GM18861 (cell line): ENCODE results near the gene MLXIP.
"Not testable (repeated sequence)": the region's sequence is repeated elsewhere in the genome, so short reads cannot be mapped to it uniquely, and the experiment has no call there.

ENCODE experiments used
- ATAC-seq: cut with Tn5 transposase; IDR thresholded peaks from one replicate; pipeline ENCODE4 v1.9.1; 2021; ENCODE audit not compliant: unreplicated experiment

MLXIP gene, protein sequence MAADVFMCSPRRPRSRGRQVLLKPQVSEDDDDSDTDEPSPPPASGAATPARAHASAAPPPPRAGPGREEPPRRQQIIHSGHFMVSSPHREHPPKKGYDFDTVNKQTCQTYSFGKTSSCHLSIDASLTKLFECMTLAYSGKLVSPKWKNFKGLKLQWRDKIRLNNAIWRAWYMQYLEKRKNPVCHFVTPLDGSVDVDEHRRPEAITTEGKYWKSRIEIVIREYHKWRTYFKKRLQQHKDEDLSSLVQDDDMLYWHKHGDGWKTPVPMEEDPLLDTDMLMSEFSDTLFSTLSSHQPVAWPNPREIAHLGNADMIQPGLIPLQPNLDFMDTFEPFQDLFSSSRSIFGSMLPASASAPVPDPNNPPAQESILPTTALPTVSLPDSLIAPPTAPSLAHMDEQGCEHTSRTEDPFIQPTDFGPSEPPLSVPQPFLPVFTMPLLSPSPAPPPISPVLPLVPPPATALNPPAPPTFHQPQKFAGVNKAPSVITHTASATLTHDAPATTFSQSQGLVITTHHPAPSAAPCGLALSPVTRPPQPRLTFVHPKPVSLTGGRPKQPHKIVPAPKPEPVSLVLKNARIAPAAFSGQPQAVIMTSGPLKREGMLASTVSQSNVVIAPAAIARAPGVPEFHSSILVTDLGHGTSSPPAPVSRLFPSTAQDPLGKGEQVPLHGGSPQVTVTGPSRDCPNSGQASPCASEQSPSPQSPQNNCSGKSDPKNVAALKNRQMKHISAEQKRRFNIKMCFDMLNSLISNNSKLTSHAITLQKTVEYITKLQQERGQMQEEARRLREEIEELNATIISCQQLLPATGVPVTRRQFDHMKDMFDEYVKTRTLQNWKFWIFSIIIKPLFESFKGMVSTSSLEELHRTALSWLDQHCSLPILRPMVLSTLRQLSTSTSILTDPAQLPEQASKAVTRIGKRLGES

DNA sequence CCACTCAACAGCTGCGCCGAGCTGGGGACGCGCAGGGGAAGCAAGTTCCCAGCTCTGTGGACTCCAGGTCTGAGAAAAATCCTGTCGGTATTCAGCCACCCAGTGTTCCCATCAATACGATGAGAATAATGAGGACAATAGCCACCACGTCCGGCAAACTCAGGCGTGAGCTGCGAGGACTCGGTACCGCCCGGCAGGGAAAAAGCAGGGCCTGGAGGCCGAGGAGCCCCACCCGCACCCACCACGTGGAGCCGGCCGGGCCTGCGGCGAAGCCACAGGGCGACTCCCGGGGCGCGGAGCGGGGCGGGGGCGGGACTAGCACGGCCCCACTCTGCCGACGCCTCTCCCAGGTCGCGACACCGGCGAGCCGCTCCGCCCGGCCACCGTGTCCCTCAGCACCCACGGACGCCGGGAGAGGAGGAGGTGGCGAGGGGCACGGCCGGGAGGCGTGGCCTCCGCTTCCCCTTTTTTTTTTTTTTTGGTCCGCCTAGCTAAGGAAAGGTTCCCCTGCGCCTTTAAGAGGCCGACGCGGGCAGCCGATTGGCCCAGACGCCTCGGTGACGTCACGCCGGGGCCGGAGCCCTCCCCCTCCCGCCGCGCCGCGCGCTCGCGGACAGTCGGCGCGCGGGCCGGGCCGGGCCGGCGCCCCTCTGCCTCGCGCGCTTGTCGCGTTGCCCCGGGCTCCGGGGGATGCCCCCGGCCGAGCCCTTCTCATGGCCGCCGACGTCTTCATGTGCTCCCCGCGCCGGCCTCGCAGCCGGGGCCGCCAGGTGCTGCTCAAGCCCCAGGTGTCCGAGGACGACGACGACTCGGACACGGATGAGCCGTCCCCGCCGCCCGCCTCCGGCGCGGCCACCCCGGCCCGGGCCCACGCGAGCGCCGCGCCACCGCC, at the start of gene MLXIP:
Gene MLXIP, plus strand, starts transcription at position 616 of the 892 bp plus-strand sequence. Its CDS starts 98 bp downstream, at position 714.
- peak; percentile 70 for ATAC-seq

GRCh38 chr12:122028905-122029560, 49.5 kb upstream of the MLXIP start:
- ATAC-seq, result no peak

DNA sequence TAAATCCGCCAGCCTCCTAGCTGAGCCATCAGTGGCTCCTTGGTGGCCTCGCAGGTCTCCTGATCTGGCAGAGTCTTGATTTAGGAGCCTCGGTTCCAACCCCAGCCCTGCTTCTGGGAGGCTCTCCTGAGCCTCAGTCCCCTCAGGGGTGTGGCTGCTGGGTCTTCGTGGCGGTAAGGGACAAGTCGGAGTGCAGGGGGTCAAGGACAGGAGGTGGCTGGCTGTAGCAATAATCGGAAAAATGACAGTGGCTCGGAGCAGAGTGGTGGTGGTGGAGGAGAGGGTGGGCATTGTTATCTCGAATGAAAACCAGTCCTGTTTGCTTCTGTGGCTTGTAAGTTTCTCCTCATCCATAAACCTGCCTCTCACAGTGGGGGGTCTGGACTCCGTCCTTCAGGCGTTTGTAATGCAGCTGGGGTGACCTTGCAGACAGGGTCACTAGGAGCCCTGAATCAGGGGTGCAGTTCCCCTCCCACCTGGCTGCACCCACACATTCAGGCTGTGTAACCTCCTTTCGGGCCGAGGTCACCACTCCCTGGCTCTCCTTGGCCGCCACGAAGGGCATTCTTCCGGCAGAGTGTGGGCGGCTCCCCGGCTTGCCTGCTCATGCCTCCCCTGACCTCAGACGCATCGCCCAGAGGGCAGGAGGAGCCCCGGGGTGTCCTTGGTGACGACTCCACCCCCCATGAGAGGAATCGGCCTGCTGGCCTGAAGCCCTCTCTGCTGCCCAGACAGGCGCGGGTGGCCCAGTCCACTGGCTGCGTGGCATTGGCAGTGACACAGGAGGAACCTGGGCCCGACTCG, 48.7 kb upstream of the MLXIP start:
- no peak for ATAC-seq

GRCh38 chr12:122030424-122031035, 48.0 kb upstream of the MLXIP start:
- no peak for ATAC-seq

DNA sequence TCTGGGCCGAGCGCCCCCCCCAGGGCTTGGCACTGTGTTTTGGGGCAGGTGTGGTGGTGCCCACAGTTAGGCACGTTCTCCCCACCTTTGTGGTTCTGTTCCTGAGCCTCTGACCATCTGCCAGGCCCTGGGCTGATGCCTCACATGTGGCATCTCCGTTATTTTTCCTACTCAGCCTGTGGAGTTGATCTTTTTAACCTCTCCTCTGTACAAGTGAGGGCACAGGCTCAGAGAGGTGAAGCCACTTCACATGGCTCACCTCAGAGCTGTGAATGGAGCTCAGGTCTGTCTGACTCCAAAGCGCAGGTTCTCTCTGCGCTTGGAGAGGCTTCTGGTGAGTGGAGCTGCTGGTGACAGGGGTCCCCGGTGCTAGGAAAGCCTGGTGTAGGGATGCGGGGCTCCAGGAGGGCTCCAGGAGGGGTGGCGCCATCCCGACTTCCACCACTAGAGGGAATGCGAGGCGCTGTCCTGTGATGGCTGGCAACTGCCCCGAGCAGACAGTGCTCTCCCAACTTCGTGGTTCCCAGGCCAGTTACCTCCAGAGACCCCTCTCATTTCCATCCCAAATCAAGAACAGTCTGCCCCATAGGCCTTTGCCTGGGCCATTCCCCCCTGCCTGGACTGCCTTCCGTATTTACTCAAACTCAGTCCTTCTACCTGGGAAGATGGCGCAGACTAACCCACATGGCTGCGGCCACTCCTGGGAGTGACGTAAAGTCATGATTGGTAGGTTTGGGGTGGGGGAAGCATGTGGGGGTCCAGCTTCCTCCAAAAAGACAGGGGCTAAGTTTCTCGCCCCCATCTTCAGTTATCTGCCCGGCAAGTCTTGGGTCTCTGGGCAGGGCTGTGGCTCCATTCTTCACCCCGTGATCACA, 47.0 kb upstream of the MLXIP start:
- ATAC-seq, result no peak

- ATAC-seq, result no peak
Measured at GRCh38 chr12:122032580-122032979, 46.0 kb upstream of the MLXIP start.

DNA sequence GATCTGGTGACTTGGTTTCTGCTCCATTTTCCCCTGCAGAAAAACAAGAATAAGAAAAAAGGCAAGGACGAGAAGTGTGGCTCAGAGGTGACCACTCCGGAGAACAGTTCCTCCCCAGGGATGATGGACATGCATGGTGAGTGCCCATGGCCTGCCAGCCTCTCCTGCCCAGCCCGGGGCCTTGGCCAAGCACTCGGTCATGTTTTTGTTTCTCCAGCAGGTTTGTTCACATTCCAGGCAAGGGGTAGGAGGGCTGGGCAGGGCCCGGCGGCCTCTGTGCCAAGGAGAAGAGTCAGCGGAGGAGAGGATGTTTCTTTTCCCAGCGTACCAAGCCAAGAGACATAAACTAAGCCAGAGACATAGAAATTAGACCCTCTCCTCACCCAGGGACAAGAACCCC, 43.3 kb upstream of the MLXIP start:
- ATAC-seq, result no peak

- ATAC-seq, result no peak
Measured at GRCh38 chr12:122036153-122036552, 42.4 kb upstream of the MLXIP start.

- peak; percentile 67 for ATAC-seq
Measured at GRCh38 chr12:122040579-122041386, 37.8 kb upstream of the MLXIP start.

DNA sequence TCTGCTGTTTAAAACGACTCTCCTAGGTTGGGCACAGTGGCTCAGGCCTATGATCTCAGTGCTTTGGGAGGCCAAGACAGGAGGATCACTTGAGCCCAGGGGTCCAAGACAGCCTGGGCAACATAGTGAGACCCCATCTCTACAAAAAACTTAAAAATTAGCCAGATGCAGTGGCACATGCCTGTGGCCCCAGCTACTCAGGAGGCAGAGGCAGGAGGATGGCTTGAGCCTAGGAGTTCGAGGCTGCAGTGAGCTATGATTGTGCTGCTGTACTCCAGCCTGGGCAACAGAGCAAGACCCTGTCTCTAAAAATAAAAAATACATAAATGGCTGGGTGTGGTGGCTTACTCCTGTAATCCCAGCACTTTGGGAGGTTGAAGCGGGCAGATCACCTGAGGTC, 37.1 kb upstream of the MLXIP start:
- not testable (repeated sequence) for ATAC-seq

GRCh38 chr12:122042910-122043309, 35.6 kb upstream of the MLXIP start:
- no peak for ATAC-seq

GRCh38 chr12:122043476-122043875, 35.1 kb upstream of the MLXIP start:
- no peak for ATAC-seq

DNA sequence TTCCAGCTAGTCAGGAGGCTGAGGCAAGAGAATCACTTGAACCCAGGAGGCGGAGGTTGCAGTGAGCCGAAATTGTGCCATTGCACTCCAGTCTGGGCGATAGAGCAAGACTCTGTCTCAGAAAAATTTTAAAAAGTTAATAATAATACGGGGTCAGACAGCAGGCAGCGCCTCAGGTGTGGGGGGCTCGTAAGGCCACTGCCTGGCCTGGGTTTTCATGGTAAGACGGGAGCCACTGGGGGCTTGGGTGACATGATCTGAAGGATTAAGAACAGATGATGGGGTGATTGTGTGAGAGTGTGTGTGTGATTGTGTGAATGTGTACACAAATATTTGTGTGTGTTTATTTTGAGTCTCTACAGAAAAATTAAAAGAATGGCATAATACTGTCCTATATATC, 33.3 kb upstream of the MLXIP start:
- ATAC-seq, result no peak

- ATAC-seq, result no peak
Measured at GRCh38 chr12:122046145-122046544, 32.4 kb upstream of the MLXIP start.

DNA sequence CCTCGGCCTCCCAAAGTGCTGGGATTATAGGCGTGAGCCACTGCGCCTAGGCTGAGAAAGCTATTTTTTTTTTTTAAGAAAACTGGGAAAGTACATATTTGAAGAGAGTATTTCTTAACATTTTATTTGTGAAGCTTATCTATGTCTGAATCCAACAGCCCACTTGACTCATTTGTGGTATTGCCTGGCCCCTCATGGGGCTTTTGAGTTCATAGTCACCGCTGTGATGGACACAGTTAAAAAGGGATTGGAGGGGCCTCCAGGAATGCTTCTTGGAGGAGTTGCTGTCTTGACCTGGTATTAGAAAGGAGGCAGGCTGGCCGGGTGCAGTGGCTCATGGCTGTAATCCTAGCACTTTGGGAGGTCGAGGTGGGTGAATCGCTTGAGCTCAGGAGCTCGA, 30.4 kb upstream of the MLXIP start:
- no peak for ATAC-seq

DNA sequence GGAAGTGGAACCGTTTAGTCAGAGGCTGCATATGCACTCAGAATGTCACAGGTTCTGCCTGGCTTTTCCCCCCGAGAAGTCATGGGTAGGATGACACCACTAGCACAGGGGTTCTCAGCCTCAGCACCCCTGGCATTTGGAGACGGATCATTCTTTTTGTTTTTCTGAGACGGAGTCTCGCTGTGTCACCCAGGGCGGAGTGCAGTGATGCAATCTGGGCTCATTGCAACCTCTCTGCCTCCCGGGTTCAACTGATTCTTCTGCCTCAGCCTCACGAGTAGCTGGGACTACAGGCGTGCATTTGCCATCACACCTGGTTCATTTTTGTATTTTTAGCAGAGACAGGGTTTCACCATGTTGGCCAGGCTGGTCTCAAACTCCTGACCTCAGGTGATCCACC, 28.7 kb upstream of the MLXIP start:
- ATAC-seq, result no peak

DNA sequence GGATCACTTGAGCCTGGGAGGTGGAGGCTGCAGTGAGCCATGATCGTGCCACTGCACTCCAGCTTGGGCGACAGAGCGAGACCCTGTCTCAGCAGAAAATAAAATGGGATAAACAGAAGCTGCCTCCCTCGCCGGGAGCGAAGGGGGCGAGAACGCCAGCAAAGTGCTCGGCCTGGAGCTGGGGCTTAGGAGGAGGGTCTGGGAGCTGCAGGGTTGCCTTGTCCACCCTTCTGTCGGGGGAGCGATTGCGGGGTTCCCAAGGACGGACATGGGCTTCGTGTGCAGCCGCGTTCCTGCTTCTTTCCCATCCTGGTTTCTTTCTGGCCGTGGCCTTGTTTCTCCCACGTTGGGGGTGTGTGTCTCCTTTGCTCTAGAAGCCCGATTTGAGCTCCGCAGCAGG, 27.9 kb upstream of the MLXIP start:
- ATAC-seq, result no peak
